AG04449 (cell line): ENCODE measurements around the gene CMYA5.
"Not testable (repeated sequence)": the region's sequence is repeated elsewhere in the genome, so short reads cannot be mapped to it uniquely, and the experiment has no call there.

Experiments used
- CTCF ChIA-PET: fragments of 350-600 bp; formaldehyde crosslinking; extraction: SDS; loops from one replicate; lab custom pipeline; 2021; ENCODE audit warnings: antibody characterized with exemption; lab: Yijun Ruan, JAX
- POLR2A ChIA-PET: fragments of 400-600, 350-600 bp; formaldehyde crosslinking; extraction: SDS; loops from one replicate; lab custom pipeline; 2020; ENCODE audit warnings: antibody characterized with exemption, inconsistent platforms; lab: Yijun Ruan, JAX
- DNase-seq: peaks from one replicate; pipeline ENCODE4 v3.0.0-alpha.2; 2010; ENCODE audit warnings: low read depth, low spot score
- H3K4me3 ChIP-seq: 2 replicates; pipeline ENCODE4 v1.5.1; 2011; ENCODE audit warnings: low read depth, mild to moderate bottlenecking, control low read depth, low read length
- CTCF ChIP-seq: IDR thresholded peaks from one replicate; pipeline ENCODE4 v1.5.1; 2011; ENCODE audit warnings: mild to moderate bottlenecking, moderate library complexity, low read length, control low read depth, inconsistent platforms; ENCODE audit not compliant: insufficient read depth; ENCODE audit errors: missing control alignments

Gene CMYA5

DNA sequence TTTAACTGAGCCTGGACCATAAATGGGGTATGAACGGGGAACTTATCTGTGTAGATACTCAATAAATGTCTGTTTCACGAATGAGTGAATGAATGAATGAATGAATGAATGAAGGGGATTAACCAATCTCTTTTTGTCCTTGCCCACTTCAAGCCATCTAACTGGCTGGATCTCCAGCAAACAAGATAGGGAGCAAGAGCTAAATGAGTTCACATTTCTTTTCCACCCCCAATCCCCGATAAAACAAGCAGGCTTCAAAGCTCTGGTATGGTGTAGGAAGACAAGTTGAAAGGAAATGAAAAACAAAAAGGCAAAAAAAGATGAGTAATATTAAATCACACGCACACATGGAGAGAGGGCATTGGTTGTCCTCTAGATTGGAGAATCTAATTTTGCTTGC is 84.0 kb downstream of the CMYA5 start:
- no peak for TF ChIP-seq CTCF
- POLR2A ChIA-PET, result no interaction called here
- CTCF ChIA-PET, result interaction anchor here (1.3 kb wide), 1 partner anchor 219 kb away, joined by 4 read pairs; no protein-coding TSS in a partner anchor
- no peak overlapping the region for H3K4me3 ChIP-seq
- DNase-seq, result no peak

GRCh38 chr5:79774171-79774854 is 84.7 kb downstream of the CMYA5 start:
- DNase-seq, result no peak
- ChIA-PET POLR2A (no interaction called here), CTCF (interaction anchor here (1.3 to 1.4 kb wide), 2 partner anchors 72 to 220 kb away, joined by 4 to 6 read pairs; no protein-coding TSS in a partner anchor)
- peak; percentile 35 for TF ChIP-seq CTCF
- H3K4me3 ChIP-seq, result no peak overlapping the region

GRCh38 chr5:79774855-79775237 is 85.2 kb downstream of the CMYA5 start:
- no peak overlapping the region for H3K4me3 ChIP-seq
- CTCF ChIA-PET, result interaction anchor here (1.3 to 1.4 kb wide), 2 partner anchors 73 to 220 kb away, joined by 4 to 6 read pairs; no protein-coding TSS in a partner anchor
- POLR2A ChIA-PET, result no interaction called here
- DNase-seq, result no peak
- TF ChIP-seq CTCF, result no peak

- DNase-seq, POLR2A ChIA-PET, CTCF ChIA-PET, H3K4me3 ChIP-seq: not testable (repeated sequence)
These were observed 95.1 kb downstream of the CMYA5 start for GRCh38 chr5:79784741-79785140.

DNA sequence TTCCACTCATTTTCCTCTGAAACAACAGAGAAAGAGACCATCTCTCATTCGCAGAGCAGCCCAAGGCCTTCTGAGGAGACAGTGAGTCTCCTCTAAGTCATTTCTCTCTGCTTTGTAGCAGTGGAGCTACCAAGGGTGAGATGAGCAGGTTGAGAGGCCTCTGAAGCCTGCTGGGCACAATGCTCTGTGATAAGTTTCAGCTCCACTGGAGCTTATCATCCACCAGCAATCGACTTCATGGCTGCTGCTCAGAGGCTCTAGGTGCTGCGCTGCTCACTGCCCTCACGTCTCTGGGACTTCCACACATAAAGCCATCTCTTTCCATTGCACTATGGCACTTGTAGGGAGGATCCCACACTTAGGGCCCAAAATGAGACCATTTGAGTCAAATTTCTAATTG is 96.3 kb downstream of the CMYA5 start:
- ChIA-PET CTCF (no interaction called here), POLR2A (no interaction called here)
- no peak for TF ChIP-seq CTCF
- no peak overlapping the region for H3K4me3 ChIP-seq
- DNase-seq, result no peak

DNA sequence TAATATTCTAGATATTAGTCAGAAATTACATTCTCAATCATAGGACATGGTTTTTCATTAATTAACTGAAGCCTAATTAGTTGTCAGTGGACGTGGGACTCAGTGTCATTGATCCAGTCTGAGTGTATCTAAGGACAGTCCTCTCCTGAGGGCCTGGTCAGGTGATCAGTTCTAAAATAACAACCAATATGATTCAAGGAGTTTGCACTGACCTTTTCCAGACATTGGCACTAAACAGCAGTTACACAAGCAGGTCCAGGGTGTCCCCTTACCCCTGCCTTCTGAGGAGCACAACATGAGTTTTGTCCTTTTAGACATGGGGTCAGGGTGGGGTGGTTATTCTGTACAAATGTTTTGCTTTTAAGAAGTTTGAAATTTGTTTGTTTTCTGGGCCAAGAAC is 97.8 kb downstream of the CMYA5 start:
- H3K4me3 ChIP-seq, result no peak overlapping the region
- no peak for DNase-seq
- ChIA-PET POLR2A (no interaction called here), CTCF (no interaction called here)
- TF ChIP-seq CTCF, result no peak

GRCh38 chr5:79791843-79792242 is 102.2 kb downstream of the CMYA5 start:
- CTCF ChIA-PET, result interaction anchor here (1.4 kb wide), 1 partner anchor 28 kb away, joined by 3 read pairs; no protein-coding TSS in a partner anchor
- POLR2A ChIA-PET, result no interaction called here
- no peak overlapping the region for H3K4me3 ChIP-seq
- TF ChIP-seq CTCF, result no peak
- no peak for DNase-seq
